Lower leg skin (tissue), 3 donors: ENCODE results near the gene AKR1C4.

Experiments used
- CTCF ChIP-seq, 3 donors: fragments of 450-650 bp; IDR thresholded peaks; one replicate each; pipeline ENCODE4 v1.5.1; 2016; ENCODE audit warnings: antibody characterized with exemption in 3 of 3, mild to moderate bottlenecking in 3 of 3, moderate library complexity in 2 of 3
- POLR2A ChIP-seq, 2 donors: fragments of 450-650 bp; IDR thresholded peaks; one replicate each; pipeline ENCODE4 v1.6.1; 2016 to 2017; ENCODE audit warnings: antibody characterized with exemption in 2 of 2, mild to moderate bottlenecking in 1 of 2, moderate library complexity in 1 of 2

GRCh38 chr10:5216801-5217200 lies 20.2 kb downstream of the AKR1C4 start:
- TF ChIP-seq POLR2A (IDR thresholded peaks at IDR 0.05) (no peak), CTCF (IDR thresholded peaks at IDR 0.05) (no peak)
